ENCODE results near the gene AHCYL2. TPM values are rescaled to one million over a fixed set of nuclear protein-coding genes. Genes with fewer than 3 reads are reported as not detected.

Gene AHCYL2
- total and polyA plus RNA-seq, 2 experiments from 2014 or later, result 7.8 to 29.4 TPM

GRCh38 chr7:129270077-129270476 lies 45.2 kb downstream of the AHCYL2 start:
- TF ChIP-seq NANOG (IDR thresholded peaks at IDR 0.05; ENCODE audit: borderline replicate concordance) (no peak), ETS1 (IDR thresholded peaks at IDR 0.05) (no peak), EZH2phosphoT487 (IDR thresholded peaks at IDR 0.05; ENCODE audit: unreplicated experiment) (no peak), EZH2 (IDR thresholded peaks at IDR 0.05; ENCODE audit: low read depth, unreplicated experiment) (no peak), JUNB (IDR thresholded peaks at IDR 0.05; ENCODE audit: unreplicated experiment) (no peak), ZNF114 (CRISPR knock-in tag; IDR thresholded peaks at IDR 0.05) (no peak), CTCF (conservative IDR thresholded peaks at IDR 0.05; ENCODE audit: low read depth in 2 of 2) (no peak), CREB1 (CRISPR knock-in tag; IDR thresholded peaks at IDR 0.05; ENCODE audit: low read depth) (no peak), POLR2AphosphoS5 (IDR thresholded peaks at IDR 0.05; ENCODE audit: low read depth) (no peak), ZNF331 (CRISPR knock-in tag; IDR thresholded peaks at IDR 0.05; ENCODE audit: low read depth) (no peak), REST (IDR thresholded peaks at IDR 0.05; ENCODE audit: unreplicated experiment) (no peak), STAT1 (IDR thresholded peaks at IDR 0.05; ENCODE audit: unreplicated experiment) (no peak)
- TF ChIP-seq, protein P1, sequence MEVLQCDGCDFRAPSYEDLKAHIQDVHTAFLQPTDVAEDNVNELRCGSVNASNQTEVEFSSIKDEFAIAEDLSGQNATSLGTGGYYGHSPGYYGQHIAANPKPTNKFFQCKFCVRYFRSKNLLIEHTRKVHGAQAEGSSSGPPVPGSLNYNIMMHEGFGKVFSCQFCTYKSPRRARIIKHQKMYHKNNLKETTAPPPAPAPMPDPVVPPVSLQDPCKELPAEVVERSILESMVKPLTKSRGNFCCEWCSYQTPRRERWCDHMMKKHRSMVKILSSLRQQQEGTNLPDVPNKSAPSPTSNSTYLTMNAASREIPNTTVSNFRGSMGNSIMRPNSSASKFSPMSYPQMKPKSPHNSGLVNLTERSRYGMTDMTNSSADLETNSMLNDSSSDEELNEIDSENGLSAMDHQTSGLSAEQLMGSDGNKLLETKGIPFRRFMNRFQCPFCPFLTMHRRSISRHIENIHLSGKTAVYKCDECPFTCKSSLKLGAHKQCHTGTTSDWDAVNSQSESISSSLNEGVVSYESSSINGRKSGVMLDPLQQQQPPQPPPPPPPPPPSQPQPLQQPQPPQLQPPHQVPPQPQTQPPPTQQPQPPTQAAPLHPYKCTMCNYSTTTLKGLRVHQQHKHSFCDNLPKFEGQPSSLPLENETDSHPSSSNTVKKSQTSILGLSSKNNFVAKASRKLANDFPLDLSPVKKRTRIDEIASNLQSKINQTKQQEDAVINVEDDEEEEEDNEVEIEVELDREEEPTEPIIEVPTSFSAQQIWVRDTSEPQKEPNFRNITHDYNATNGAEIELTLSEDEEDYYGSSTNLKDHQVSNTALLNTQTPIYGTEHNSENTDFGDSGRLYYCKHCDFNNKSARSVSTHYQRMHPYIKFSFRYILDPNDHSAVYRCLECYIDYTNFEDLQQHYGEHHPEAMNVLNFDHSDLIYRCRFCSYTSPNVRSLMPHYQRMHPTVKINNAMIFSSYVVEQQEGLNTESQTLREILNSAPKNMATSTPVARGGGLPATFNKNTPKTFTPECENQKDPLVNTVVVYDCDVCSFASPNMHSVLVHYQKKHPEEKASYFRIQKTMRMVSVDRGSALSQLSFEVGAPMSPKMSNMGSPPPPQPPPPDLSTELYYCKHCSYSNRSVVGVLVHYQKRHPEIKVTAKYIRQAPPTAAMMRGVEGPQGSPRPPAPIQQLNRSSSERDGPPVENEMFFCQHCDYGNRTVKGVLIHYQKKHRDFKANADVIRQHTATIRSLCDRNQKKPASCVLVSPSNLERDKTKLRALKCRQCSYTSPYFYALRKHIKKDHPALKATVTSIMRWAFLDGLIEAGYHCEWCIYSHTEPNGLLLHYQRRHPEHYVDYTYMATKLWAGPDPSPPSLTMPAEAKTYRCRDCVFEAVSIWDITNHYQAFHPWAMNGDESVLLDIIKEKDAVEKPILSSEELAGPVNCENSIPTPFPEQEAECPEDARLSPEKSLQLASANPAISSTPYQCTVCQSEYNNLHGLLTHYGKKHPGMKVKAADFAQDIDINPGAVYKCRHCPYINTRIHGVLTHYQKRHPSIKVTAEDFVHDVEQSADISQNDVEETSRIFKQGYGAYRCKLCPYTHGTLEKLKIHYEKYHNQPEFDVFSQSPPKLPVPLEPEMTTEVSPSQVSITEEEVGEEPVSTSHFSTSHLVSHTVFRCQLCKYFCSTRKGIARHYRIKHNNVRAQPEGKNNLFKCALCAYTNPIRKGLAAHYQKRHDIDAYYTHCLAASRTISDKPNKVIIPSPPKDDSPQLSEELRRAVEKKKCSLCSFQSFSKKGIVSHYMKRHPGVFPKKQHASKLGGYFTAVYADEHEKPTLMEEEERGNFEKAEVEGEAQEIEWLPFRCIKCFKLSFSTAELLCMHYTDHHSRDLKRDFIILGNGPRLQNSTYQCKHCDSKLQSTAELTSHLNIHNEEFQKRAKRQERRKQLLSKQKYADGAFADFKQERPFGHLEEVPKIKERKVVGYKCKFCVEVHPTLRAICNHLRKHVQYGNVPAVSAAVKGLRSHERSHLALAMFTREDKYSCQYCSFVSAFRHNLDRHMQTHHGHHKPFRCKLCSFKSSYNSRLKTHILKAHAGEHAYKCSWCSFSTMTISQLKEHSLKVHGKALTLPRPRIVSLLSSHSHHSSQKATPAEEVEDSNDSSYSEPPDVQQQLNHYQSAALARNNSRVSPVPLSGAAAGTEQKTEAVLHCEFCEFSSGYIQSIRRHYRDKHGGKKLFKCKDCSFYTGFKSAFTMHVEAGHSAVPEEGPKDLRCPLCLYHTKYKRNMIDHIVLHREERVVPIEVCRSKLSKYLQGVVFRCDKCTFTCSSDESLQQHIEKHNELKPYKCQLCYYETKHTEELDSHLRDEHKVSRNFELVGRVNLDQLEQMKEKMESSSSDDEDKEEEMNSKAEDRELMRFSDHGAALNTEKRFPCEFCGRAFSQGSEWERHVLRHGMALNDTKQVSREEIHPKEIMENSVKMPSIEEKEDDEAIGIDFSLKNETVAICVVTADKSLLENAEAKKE (CRISPR knock-in tag; IDR thresholded peaks at IDR 0.05), result no peak
- Mint-ChIP-seq H3K4me1 (peaks cover 9% of the 10 kb centered on the region; the same call in 2 of the 3 replicates), H3K9me3 (peaks cover 13% of the 10 kb centered on the region; the same call in 2 of the 3 replicates), H3K36me3 (ENCODE audit: low read depth) (peaks cover 18% of the 10 kb centered on the region), H3K27ac (no peak overlapping the region), H3K27me3 (ENCODE audit: insufficient read depth, low read depth, poor library complexity) (no peaks in the 10 kb centered on the region), H3K4me3 (no peak overlapping the region)
- Histone ChIP-seq H4K20me1 (replicated peaks; ENCODE audit: insufficient read depth) (no peaks in the 10 kb centered on the region; the same call in 1 of the 2 replicates), H3K36me3 (ENCODE audit: insufficient read depth) (peaks cover 2% of the 10 kb centered on the region; the same call in 1 of the 2 replicates), H3K4me1 (ENCODE audit: insufficient read depth) (peaks cover 18% of the 10 kb centered on the region), H3F3A (replicated peaks; ENCODE audit: low read depth) (no peaks in the 10 kb centered on the region; the same call in 1 of the 2 replicates), H3K4me3 (no peak overlapping the region), H3K9me2 (ENCODE audit: insufficient read depth) (no peaks in the 10 kb centered on the region), H3K27ac (ENCODE audit: low read depth) (0 out of 2 replicates have a peak overlapping the region, but pooled peaks have one; percentile 15), H3K79me2 (replicated peaks; ENCODE audit: insufficient read depth) (peaks cover 23% of the 10 kb centered on the region), H3K27me3 (ENCODE audit: insufficient read depth) (no peaks in the 10 kb centered on the region), H2AFZ (no peak overlapping the region), H3K4me2 (no peak overlapping the region)
- ATAC-seq (no peak), DNase-seq (ENCODE audit: low spot score) (no peak)

Data from GM23338 (cell line).